ENCODE measurements around the gene COL23A1. TPM values are rescaled to one million over a fixed set of nuclear protein-coding genes. Genes with fewer than 3 reads are reported as not detected.
A peak's percentile ranks its signal among the peaks of the same experiment; 100 is the strongest.

COL23A1 gene
- total and polyA plus RNA-seq, 2 of the 8 experiments (the other 6 are each of a cell fraction or from before 2014, with no cell fraction given), result 3.1 to 4.7 TPM

DNA sequence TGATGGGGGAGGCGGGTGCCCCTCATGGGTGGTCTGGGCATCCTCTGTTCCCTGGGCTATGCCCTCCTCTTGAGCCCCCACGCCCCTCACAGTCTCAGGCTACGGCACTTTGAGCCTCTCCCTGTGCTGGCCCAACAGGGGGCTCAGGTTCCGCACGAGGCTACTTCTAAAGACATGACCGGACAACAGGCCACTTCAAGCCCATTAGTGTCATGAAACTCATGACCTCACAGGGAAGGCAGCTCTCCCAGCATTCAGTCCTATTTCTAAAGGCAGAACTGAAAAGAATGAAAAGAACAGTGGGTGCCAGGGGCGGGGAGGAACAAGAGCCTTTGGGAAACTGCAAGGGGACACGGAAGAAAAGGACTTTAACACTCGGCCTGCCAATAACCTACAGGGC is 45.0 kb downstream of the COL23A1 start:
- H4K5ac ChIP-seq (ENCODE audit: insufficient read length, low read depth, low read length), result no peak overlapping the region
- H3K4me2 ChIP-seq (ENCODE audit: insufficient read depth in 1 of 2, low read depth in 2 of 2, low read length in 2 of 2), result no peak overlapping the region; a peak in 1 of 4 replicates
- ChIA-PET POLR2A (ENCODE audit: partially characterized antibody) (interaction anchor here (1.2 to 1.6 kb wide), 2 partner anchors 10 to 129 kb away, joined by 3 to 4 read pairs; no protein-coding TSS in a partner anchor), CTCF (ENCODE audit: partially characterized antibody) (interaction anchor here (1.1 to 2.7 kb wide), 3 partner anchors 12 to 83 kb away, joined by 5 to 16 read pairs (median 10); partner anchors contain the start of gene COL23A1)
- no peaks in the 10 kb centered on the region for H3K36me3 ChIP-seq (ENCODE audit: control insufficient read depth in 2 of 4, insufficient read depth in 4 of 4, low read length in 3 of 4)
- no peaks in the 10 kb centered on the region for H3K79me2 ChIP-seq (ENCODE audit: control insufficient read depth in 1 of 2, insufficient read depth in 2 of 2, low read length in 2 of 2)
- peaks cover 0 to 9% (median 5%) of the 10 kb centered on the region in 4 experiments; a peak in 5 of 7 replicates for H3K4me1 ChIP-seq (replicated peaks in 1 of 4; ENCODE audit: control insufficient read depth in 3 of 4, insufficient read depth in 4 of 4, low read length in 3 of 4)
- H4K20me1 ChIP-seq (replicated peaks in 1 of 2; ENCODE audit: control insufficient read depth in 1 of 2, insufficient read depth in 2 of 2, low read length in 2 of 2), result no peaks in the 10 kb centered on the region
- H3K14ac ChIP-seq (ENCODE audit: insufficient read length), result no peak overlapping the region
- H3K23ac ChIP-seq (ENCODE audit: insufficient read length), result no peak overlapping the region
- H3K4ac ChIP-seq (replicated peaks; ENCODE audit: insufficient read length, low read depth, low read length), result peak overlapping the region; percentile 81
- no peak overlapping the region for H3K56ac ChIP-seq (replicated peaks; ENCODE audit: insufficient read length, low read depth, low read length)
- H2BK120ac ChIP-seq (replicated peaks; ENCODE audit: low read depth, low read length), result no peak overlapping the region
- no peak overlapping the region; a peak in 1 of 7 replicates for H3K9ac ChIP-seq (replicated peaks in 1 of 4; ENCODE audit: extremely low read depth in 1 of 4, low read depth in 3 of 4, low read length in 3 of 4)
- H3K27ac ChIP-seq (ENCODE audit: low read depth, low read length), result no peak overlapping the region
- H3K18ac ChIP-seq (ENCODE audit: extremely low read depth, low read length), result 0 out of 2 replicates have a peak overlapping the region, but pooled peaks have one; percentile 60
- peak overlapping the region; percentile 66; the same call in 1 of the 2 replicates for H2BK15ac ChIP-seq (ENCODE audit: low read length)
- FAIRE-seq (no peak), DNase-seq (ENCODE audit: low read depth in 1 of 2, low spot score in 2 of 2) (no peak)
- no peaks in the 10 kb centered on the region; the same call in 1 of the 2 replicates for H3K79me1 ChIP-seq (ENCODE audit: low read depth, low read length)
- H3K23me2 ChIP-seq (ENCODE audit: low read depth, low read length), result peaks cover 5% of the 10 kb centered on the region; the same call in 1 of the 2 replicates
- no peak overlapping the region for H2AFZ ChIP-seq (ENCODE audit: low read length)
- 83% methylated on average over 6 of the region's 9 CpGs; no CpG with 5 or more reads in 1 of the 2 experiments for WGBS, 2 experiments (ENCODE audit: extremely low coverage in 1 of 2, insufficient coverage in 1 of 2, insufficient read length in 1 of 2, insufficient replicate concordance in 2 of 2, low coverage in 1 of 2, low lambda C conversion rate in 2 of 2, missing lambda C conversion rate in 1 of 2)
- H3K9me3 ChIP-seq (ENCODE audit: insufficient read depth in 2 of 2, low read depth in 1 of 2, low read length in 1 of 2), result no peaks in the 10 kb centered on the region
- H3K4me3 ChIP-seq (ENCODE audit: extremely low read depth in 1 of 4, insufficient read depth in 2 of 4, low read depth in 3 of 4, low read length in 4 of 4), result no peak overlapping the region
- H4K91ac ChIP-seq (replicated peaks; ENCODE audit: insufficient read length, low read length), result no peak overlapping the region
- TF ChIP-seq ASH2L (IDR thresholded peaks at IDR 0.05; ENCODE audit: low read length) (no peak), TEAD4 (IDR thresholded peaks at IDR 0.05; ENCODE audit: low read depth, low read length) (no peak), CBX8 (IDR thresholded peaks at IDR 0.05; ENCODE audit: borderline replicate concordance, low read depth, low read length) (no peak), SRF (IDR thresholded peaks at IDR 0.05; ENCODE audit: low read depth, low read length) (no peak), GABPA (IDR thresholded peaks at IDR 0.05; ENCODE audit: borderline replicate concordance, insufficient read depth, low read length) (no peak), TAF1 (IDR thresholded peaks at IDR 0.05; ENCODE audit: low read depth, low read length) (no peak), NRF1 (IDR thresholded peaks at IDR 0.05; ENCODE audit: low read depth, low read length) (no peak)
- no peak overlapping the region for H2BK20ac ChIP-seq (ENCODE audit: low read length)
- no peak overlapping the region for H2AK5ac ChIP-seq (ENCODE audit: low read depth, low read length)
- peak overlapping the region; percentile 92; the same call in 1 of the 2 replicates for H2BK12ac ChIP-seq (ENCODE audit: low read depth, low read length)
- peak overlapping the region; percentile 55 for H2BK5ac ChIP-seq (ENCODE audit: low read depth, low read length)
- H3K27me3 ChIP-seq (replicated peaks in 1 of 4; ENCODE audit: control insufficient read depth in 3 of 4, extremely low read depth in 1 of 4, insufficient read depth in 3 of 4, low read length in 3 of 4), result no peaks in the 10 kb centered on the region
- no peak overlapping the region for H4K8ac ChIP-seq (ENCODE audit: extremely low read depth, insufficient read depth, low read length)

All from H1 (cell line).